HepG2 (cell line): ENCODE data around the gene HDAC4. TPM values are rescaled to one million over a fixed set of nuclear protein-coding genes. Genes with fewer than 3 reads are reported as not detected.

Source experiments
- ATAC-seq: fragments of 200-7000 bp; cut with Tn5 transposase; 3 replicates; pipeline ENCODE4 v1.9.1; 2020; ENCODE audit warnings: mild to moderate bottlenecking, moderate library complexity
- BruUV-seq: library from RNA; stranded (reverse); fragments of 400-500 nt; replicated peaks from 2 replicates; lab custom pipeline; 2021; lab: Mats Ljungman, UMichigan
- CTCF ChIA-PET: fragments of 300-600 bp; formaldehyde crosslinking; extraction: SDS; loops from one replicate; lab custom pipeline; 2021; ENCODE audit warnings: low total read pairs, inconsistent platforms, low intra/inter-chr PET ratio; lab: Yijun Ruan, JAX
- POLR2A ChIA-PET: fragments of 350-600 bp; sonication (Branson Sonifier 250); formaldehyde crosslinking; loops from one replicate; lab custom pipeline; 2020; ENCODE audit warnings: antibody characterized with exemption, inconsistent platforms; lab: Yijun Ruan, JAX
- DNase-seq: peaks from one replicate; pipeline ENCODE4 v3.0.0-alpha.2; 2015; ENCODE audit warnings: low spot score
- FAIRE-seq: peaks from 3 replicates; lab custom pipeline; 2011; peaks lifted over from hg19 to GRCh38; lab: Jason Lieb, UNC
- H2AFZ ChIP-seq: one replicate; pipeline ENCODE4 v1.6.1; 2011; ENCODE audit warnings: low read length, inconsistent platforms
- H3K27ac ChIP-seq: fragments of 300-600 bp; 3 replicates; pipeline ENCODE4 v1.8.0; 2011; ENCODE audit warnings: mixed run types, mild to moderate bottlenecking, mixed read lengths, low read length, inconsistent platforms; ENCODE audit not compliant: insufficient read depth; ENCODE audit errors: extremely low read length
- H3K27me3 ChIP-seq, 2 experiments: fragments of 200-600 bp in 1 of 2; 2 replicates in 1 of 2; 3 replicates in 1 of 2; pipeline versions ENCODE4 v1.6.0 to v1.8.0; 2011; ENCODE audit warnings: low read length in 2 of 2, mild to moderate bottlenecking in 2 of 2, moderate library complexity in 2 of 2, inconsistent platforms in 1 of 2; ENCODE audit not compliant: insufficient read depth in 2 of 2, control insufficient read depth in 1 of 2
- H3K36me3 ChIP-seq, 2 experiments: fragments of 200-600 bp in 1 of 2; replicated peaks in 1 of 2; 2 replicates in 1 of 2; 3 replicates in 1 of 2; pipeline versions ENCODE4 v1.5.1 to v1.8.0; 2011; ENCODE audit warnings: low read length in 2 of 2, inconsistent platforms in 1 of 2; ENCODE audit not compliant: insufficient read depth in 2 of 2, control insufficient read depth in 1 of 2
- H3K4me1 ChIP-seq: 2 replicates; pipeline ENCODE4 v1.5.1; 2012; ENCODE audit warnings: low read length, inconsistent platforms; ENCODE audit not compliant: insufficient read depth
- H3K4me2 ChIP-seq: 2 replicates; pipeline ENCODE4 v1.6.0; 2011; ENCODE audit warnings: low read depth, low read length, inconsistent platforms
- H3K4me3 ChIP-seq, 3 experiments: fragments of 200-600 bp in 1 of 3; sonication (generic), shearing (Covaris generic) in 1 of 3; replicated peaks in 1 of 3; 2 replicates each; pipeline ENCODE4 v1.5.1; 2011 to 2016; ENCODE audit warnings: low read length in 3 of 3, inconsistent platforms in 2 of 3, low read depth in 2 of 3, mild to moderate bottlenecking in 2 of 3, control low read depth in 1 of 3, mixed read lengths in 1 of 3; ENCODE audit not compliant: insufficient read depth in 1 of 3
- H3K79me2 ChIP-seq: one replicate; pipeline ENCODE4 v1.6.1; 2011; ENCODE audit warnings: low read length, inconsistent platforms; ENCODE audit not compliant: insufficient read depth
- H3K9ac ChIP-seq: 2 replicates; pipeline ENCODE4 v1.6.0; 2011; ENCODE audit warnings: mild to moderate bottlenecking, low read depth, low read length, inconsistent platforms; ENCODE audit not compliant: insufficient read depth
- H3K9me3 ChIP-seq: 2 replicates; pipeline ENCODE4 v1.5.1; 2012; ENCODE audit warnings: mild to moderate bottlenecking, low read length
- H4K20me1 ChIP-seq: 2 replicates; pipeline ENCODE4 v1.6.0; 2011; ENCODE audit warnings: inconsistent platforms, mild to moderate bottlenecking, low read length, moderate library complexity; ENCODE audit not compliant: insufficient read depth
- AGO2 ChIP-seq: fragments of 200-400 bp; formaldehyde crosslinking; optimal IDR thresholded peaks from 2 replicates; pipeline ENCODE3; 2017; ENCODE audit warnings: mild to moderate bottlenecking, low read depth, low read length, moderate library complexity
- GTF2F1 ChIP-seq: fragments of 150-350 bp; IDR thresholded peaks from 2 replicates; pipeline ENCODE4 v1.6.1; 2014; ENCODE audit warnings: low read length
- HOXA9 ChIP-seq: sonication (generic); formaldehyde crosslinking; IDR thresholded peaks from 2 replicates; pipeline ENCODE4 v1.8.1; 2022; ENCODE audit warnings: missing genetic modification reagents, mild to moderate bottlenecking, moderate library complexity, borderline replicate concordance
- NCOR1 ChIP-seq: fragments of 200-600 bp; sonication (generic); IDR thresholded peaks from 2 replicates; pipeline ENCODE4 v1.7.0; 2017; ENCODE audit warnings: antibody characterized with exemption, low read length, borderline replicate concordance
- PAF1 ChIP-seq: IDR thresholded peaks from 2 replicates; pipeline ENCODE4 v1.6.1; 2016; ENCODE audit warnings: missing genetic modification reagents, missing compliant biosample characterization
- PCBP2 ChIP-seq: fragments of 200-400 bp; formaldehyde crosslinking; optimal IDR thresholded peaks from 2 replicates; pipeline ENCODE3; 2018; ENCODE audit warnings: low read length, low read depth; ENCODE audit not compliant: poor library complexity, severe bottlenecking
- TCF12 ChIP-seq, 2 experiments: fragments of 450-650 bp in 1 of 2; sonication (generic) in 1 of 2; formaldehyde crosslinking in 1 of 2; IDR thresholded peaks; 2 replicates each; pipeline versions ENCODE4 v1.6.1 to v1.8.0; 2017 to 2022; ENCODE audit warnings: antibody characterized with exemption in 1 of 2, mild to moderate bottlenecking in 1 of 2, missing genetic modification reagents in 1 of 2, moderate library complexity in 1 of 2
- TGIF2 ChIP-seq: IDR thresholded peaks from 2 replicates; pipeline ENCODE4 v1.6.1; 2016; ENCODE audit warnings: control low read depth, missing compliant biosample characterization
- ZNF30 ChIP-seq: sonication (generic); formaldehyde crosslinking; IDR thresholded peaks from 2 replicates; pipeline ENCODE4 v1.5.0; 2020; ENCODE audit warnings: mild to moderate bottlenecking, missing genetic modification reagents
- WGBS: methylation state at CpG from one replicate; pipeline ENCODE4 v1.1.6; 2017; ENCODE audit warnings: low lambda C conversion rate; 5-methylcytosine and 5-hydroxymethylcytosine counted together
- in situ Hi-C: cut with HindIII; loops from 2 replicates; pipeline ENCODE4 v1.10.0; 2017; ENCODE audit warnings: low pct_unique_long_range_greater_than_20kb; ENCODE audit not compliant: extremely low pct_ligation_motif_present
- intact Hi-C: fragments of 100-400 bp; cut with micrococcal nuclease; formaldehyde crosslinking; loops from one replicate; pipeline ENCODE4 v1.10.0; 2022; ENCODE audit not compliant: unreplicated experiment
- polyA plus RNA-seq, 8 experiments: library from polyadenylated mRNA; depleted of rRNA in 3 of 8; stranded (reverse) in 7 of 8; unstranded in 1 of 8; fragments of >200 nt; fragmentation: Illumina TruSeq in 4 of 8; extraction: Trizol in 4 of 8; gene quantifications; 2 replicates each; pipeline versions ENCODE4 v1.2.1 to v1.2.3, GENCODE V29; 2011 to 2016; ENCODE audit warnings: low read depth in 4 of 8, missing spikeins in 1 of 8, mixed read lengths in 1 of 8; ENCODE audit not compliant: insufficient read depth in 1 of 8
- total RNA-seq, 5 experiments: library from RNA; depleted of rRNA; stranded (reverse); fragments of >200 nt; fragmentation: Illumina TruSeq; extraction: Trizol; gene quantifications; 2 replicates each; pipeline ENCODE4 v1.2.3, GENCODE V29; 2016; ENCODE audit warnings: low read depth in 1 of 5
- TF ChIP-seq, protein P1 (sequence below): sonication (generic); formaldehyde crosslinking; IDR thresholded peaks from 2 replicates; pipeline ENCODE4 v1.9.0; 2022; ENCODE audit warnings: missing genetic modification reagents, mild to moderate bottlenecking, borderline replicate concordance
- TF ChIP-seq, protein P2 (sequence below): sonication (generic); formaldehyde crosslinking; IDR thresholded peaks from 2 replicates; pipeline ENCODE4 v1.4.0; 2020; ENCODE audit warnings: missing genetic modification reagents; ENCODE audit errors: not compliant biosample characterization

The HDAC4 gene
- total and polyA plus RNA-seq, 2 of the 13 experiments (the other 11 are each of a cell fraction or from before 2014, with no cell fraction given), result 10.1 to 11.5 TPM

DNA sequence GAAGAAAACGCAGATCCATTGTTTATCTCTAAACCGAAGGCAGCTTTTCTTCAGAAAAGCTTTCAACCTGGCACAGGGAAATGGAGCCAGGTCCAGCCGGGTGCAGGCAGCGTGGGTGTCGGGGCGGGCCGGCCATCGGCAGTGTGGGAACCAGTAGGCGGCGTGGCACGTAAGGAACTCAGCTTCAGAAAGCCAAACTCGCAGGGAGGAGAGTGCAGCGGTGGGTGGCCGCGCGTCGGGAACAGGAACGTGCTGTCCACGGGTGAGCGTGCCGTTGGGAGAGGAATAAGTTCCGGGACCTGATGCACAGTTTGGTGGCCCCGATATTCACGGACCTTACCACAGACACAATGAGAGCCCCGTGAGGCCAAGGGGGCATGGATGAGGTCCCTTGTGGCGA is 282.6 kb downstream of the HDAC4 start:
- no peak overlapping the region for H2AFZ ChIP-seq
- H3K79me2 ChIP-seq, result no peaks in the 10 kb centered on the region
- no peaks in the 10 kb centered on the region for H3K27me3 ChIP-seq
- intact Hi-C loops, result no loop called here
- ChIA-PET POLR2A (no interaction called here), CTCF (no interaction called here)
- H3K4me2 ChIP-seq, result no peak overlapping the region
- no peak overlapping the region for H3K27ac ChIP-seq
- H3K9ac ChIP-seq, result no peak overlapping the region
- FAIRE-seq (no peak), ATAC-seq (no peak), DNase-seq (no peak)
- no peaks in the 10 kb centered on the region; a peak in 2 of 5 replicates for H3K36me3 ChIP-seq
- in situ Hi-C loops, result no loop called here
- H3K4me1 ChIP-seq, result peaks cover 9% of the 10 kb centered on the region
- BruUV-seq, result no TSS peak
- H3K4me3 ChIP-seq, result no peak overlapping the region
- WGBS, result 97% methylated on average over 26 of the region's 26 CpGs
- H3K9me3 ChIP-seq, result no peaks in the 10 kb centered on the region
- TF ChIP-seq ZNF30 (no peak), GTF2F1 (no peak), HOXA9 (CRISPR knock-in tag) (no peak), AGO2 (peak; percentile 2), PAF1 (CRISPR knock-in tag) (no peak), TCF12 (IDR thresholded peaks at IDR 0.05) (no peak), TCF12 (CRISPR knock-in tag; IDR thresholded peaks at IDR 0.05) (no peak)
- TF ChIP-seq, protein P1, sequence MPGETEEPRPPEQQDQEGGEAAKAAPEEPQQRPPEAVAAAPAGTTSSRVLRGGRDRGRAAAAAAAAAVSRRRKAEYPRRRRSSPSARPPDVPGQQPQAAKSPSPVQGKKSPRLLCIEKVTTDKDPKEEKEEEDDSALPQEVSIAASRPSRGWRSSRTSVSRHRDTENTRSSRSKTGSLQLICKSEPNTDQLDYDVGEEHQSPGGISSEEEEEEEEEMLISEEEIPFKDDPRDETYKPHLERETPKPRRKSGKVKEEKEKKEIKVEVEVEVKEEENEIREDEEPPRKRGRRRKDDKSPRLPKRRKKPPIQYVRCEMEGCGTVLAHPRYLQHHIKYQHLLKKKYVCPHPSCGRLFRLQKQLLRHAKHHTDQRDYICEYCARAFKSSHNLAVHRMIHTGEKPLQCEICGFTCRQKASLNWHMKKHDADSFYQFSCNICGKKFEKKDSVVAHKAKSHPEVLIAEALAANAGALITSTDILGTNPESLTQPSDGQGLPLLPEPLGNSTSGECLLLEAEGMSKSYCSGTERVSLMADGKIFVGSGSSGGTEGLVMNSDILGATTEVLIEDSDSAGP (CRISPR knock-in tag), result no peak
- H4K20me1 ChIP-seq, result no peaks in the 10 kb centered on the region

GRCh38 chr2:239117831-239118230 is 283.0 kb downstream of the HDAC4 start:
- in situ Hi-C loops (no loop called here), intact Hi-C loops (no loop called here)
- Histone ChIP-seq H3K9me3 (no peaks in the 10 kb centered on the region), H3K36me3 (no peaks in the 10 kb centered on the region; a peak in 2 of 5 replicates), H3K4me1 (peaks cover 12% of the 10 kb centered on the region), H3K9ac (no peak overlapping the region), H3K79me2 (no peaks in the 10 kb centered on the region), H2AFZ (no peak overlapping the region), H4K20me1 (no peaks in the 10 kb centered on the region), H3K27me3 (no peaks in the 10 kb centered on the region), H3K4me2 (no peak overlapping the region), H3K27ac (no peak overlapping the region), H3K4me3 (no peak overlapping the region)
- WGBS, result 95% methylated on average over 18 of the region's 18 CpGs
- ATAC-seq (no peak), DNase-seq (no peak), FAIRE-seq (no peak)
- CTCF ChIA-PET, result no interaction called here
- POLR2A ChIA-PET, result no interaction called here
- TF ChIP-seq, protein P2, sequence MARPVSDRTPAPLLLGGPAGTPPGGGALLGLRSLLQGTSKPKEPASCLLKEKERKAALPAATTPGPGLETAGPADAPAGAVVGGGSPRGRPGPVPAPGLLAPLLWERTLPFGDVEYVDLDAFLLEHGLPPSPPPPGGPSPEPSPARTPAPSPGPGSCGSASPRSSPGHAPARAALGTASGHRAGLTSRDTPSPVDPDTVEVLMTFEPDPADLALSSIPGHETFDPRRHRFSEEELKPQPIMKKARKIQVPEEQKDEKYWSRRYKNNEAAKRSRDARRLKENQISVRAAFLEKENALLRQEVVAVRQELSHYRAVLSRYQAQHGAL, result no peak
- TF ChIP-seq AGO2, result peak; percentile 48
- no peak for TF ChIP-seq PCBP2
- TF ChIP-seq TGIF2 (CRISPR knock-in tag), result no peak
- TF ChIP-seq NCOR1, result no peak
- no TSS peak for BruUV-seq
